Calu3 (cell line): ENCODE results near the gene BOD1. TPM values are rescaled to one million over a fixed set of nuclear protein-coding genes. Genes with fewer than 3 reads are reported as not detected.

Source experiments
- Bru-seq: library from RNA; stranded (reverse); fragments of 400-500 nt; gene quantifications from one replicate; lab custom pipeline; 2021; lab: Mats Ljungman, UMichigan
- BruChase-seq, 2 experiments: library from RNA; stranded (reverse); fragments of 400-500 nt; gene quantifications; one replicate each; lab custom pipeline; 2021; lab: Mats Ljungman, UMichigan
- BruUV-seq: library from RNA; stranded (reverse); fragments of 400-500 nt; replicated peaks from 2 replicates; lab custom pipeline; 2021; lab: Mats Ljungman, UMichigan
- CTCF ChIA-PET: fragments of 300-600 bp; sonication (Branson Sonifier 250); formaldehyde crosslinking; loops from one replicate; lab custom pipeline; 2022; ENCODE audit warnings: antibody characterized with exemption; lab: Charles Lee
- DNase-seq: peaks from one replicate; pipeline ENCODE4 v3.0.0; 2022
- H3K27ac Mint-ChIP-seq: one replicate; pipeline ENCODE4 v1.8.0; 2022; ENCODE audit warnings: mixed read lengths; ENCODE audit not compliant: unreplicated experiment
- H3K27me3 Mint-ChIP-seq: one replicate; pipeline ENCODE4 v1.8.0; 2022; ENCODE audit warnings: mixed read lengths; ENCODE audit not compliant: unreplicated experiment
- H3K36me3 Mint-ChIP-seq: one replicate; pipeline ENCODE4 v1.8.0; 2022; ENCODE audit warnings: mild to moderate bottlenecking, moderate library complexity, mixed read lengths; ENCODE audit not compliant: insufficient read depth, unreplicated experiment
- H3K4me1 Mint-ChIP-seq: one replicate; pipeline ENCODE4 v1.8.0; 2022; ENCODE audit warnings: mild to moderate bottlenecking, low read depth, mixed read lengths; ENCODE audit not compliant: unreplicated experiment
- H3K4me3 Mint-ChIP-seq: one replicate; pipeline ENCODE4 v1.8.0; 2022; ENCODE audit warnings: mild to moderate bottlenecking, low read depth, moderate library complexity, mixed read lengths; ENCODE audit not compliant: unreplicated experiment
- H3K9me3 Mint-ChIP-seq: one replicate; pipeline ENCODE4 v1.8.0; 2022; ENCODE audit warnings: low read depth, mixed read lengths; ENCODE audit not compliant: unreplicated experiment
- CTCF ChIP-seq: fragments of 200-600 bp; IDR thresholded peaks from one replicate; pipeline ENCODE4 v1.8.0; 2022; ENCODE audit warnings: antibody characterized with exemption; ENCODE audit not compliant: unreplicated experiment
- intact Hi-C: fragments of 100-400 bp; cut with micrococcal nuclease; formaldehyde crosslinking; loops from one replicate; pipeline ENCODE4 v1.10.0; 2022; ENCODE audit not compliant: unreplicated experiment
- long read RNA-seq: library from polyadenylated mRNA; stranded (forward); transcript quantifications from one replicate; pipeline ENCODE4 v2.0.0, GENCODE V29; 2022
- total RNA-seq: library from RNA; stranded (reverse); gene quantifications from 2 replicates; pipeline ENCODE4 v1.2.3, GENCODE V29; 2022

BOD1 gene
- total RNA-seq (87.4 and 92.8 TPM in 2 replicates), Bru-seq, nascent RNA (percentile 95 among the genes with signal in this experiment), BruChase-seq, experiment 1, labeled RNA remaining after a 6-hour chase (percentile 95 among the genes with signal in this experiment), BruChase-seq, experiment 2, labeled RNA remaining after a 2-hour chase (percentile 94 among the genes with signal in this experiment)
- long read RNA-seq, transcript BOD1-202 (4 exons, 1,562 nt): major isoform, 36 of 67 reads
- long read RNA-seq, partial matches to known transcripts: 0 of 67 reads
- long read RNA-seq, other reads (novel, unspliced or antisense): 25 of 67 reads

GRCh38 chr5:173616577-173617118 is at the start of gene BOD1:
Gene BOD1 (minus strand): TSS chr5:173616650. CDS start chr5:173616436, 214 bp downstream.
- TSS peak; percentile 84 for BruUV-seq
- DNase-seq: peak; percentile 98
- TF ChIP-seq CTCF: no peak
- Mint-ChIP-seq H3K36me3 (peaks cover 38% of the 10 kb centered on the region), H3K9me3 (no peaks in the 10 kb centered on the region), H3K4me3 (peak within 1 kb of the TSS; percentile 97), H3K27ac (peak within 1 kb of the TSS; percentile 96), H3K4me1 (peaks cover 48% of the 10 kb centered on the region), H3K27me3 (no peaks in the 10 kb centered on the region)
- CTCF ChIA-PET: interaction anchor here (0.6 to 2.6 kb wide), 15 partner anchors 25 to 695 kb away, joined by 3 to 17 read pairs (median 4); partner anchors contain the start of gene STC2
- intact Hi-C loops: loop anchor here (1.0 to 5.0 kb wide), 3 partner anchors 150 to 322 kb away; partner anchors contain the start of gene CPEB4

- peaks cover 23% of the 10 kb centered on the region for H3K27me3 Mint-ChIP-seq
- H3K4me3 Mint-ChIP-seq: no peak overlapping the region
- H3K27ac Mint-ChIP-seq: no peak overlapping the region
- CTCF ChIA-PET: interaction anchor here (1.2 kb wide), 1 partner anchor 308 kb away, joined by 3 read pairs; no protein-coding TSS in a partner anchor
- no TSS peak for BruUV-seq
- no peak for DNase-seq
- no peaks in the 10 kb centered on the region for H3K4me1 Mint-ChIP-seq
- H3K36me3 Mint-ChIP-seq: no peaks in the 10 kb centered on the region
- H3K9me3 Mint-ChIP-seq: peaks cover 2% of the 10 kb centered on the region
- intact Hi-C loops: no loop called here
- no peak for TF ChIP-seq CTCF
These were observed 48.9 kb upstream of the BOD1 start for GRCh38 chr5:173665326-173665725.

DNA sequence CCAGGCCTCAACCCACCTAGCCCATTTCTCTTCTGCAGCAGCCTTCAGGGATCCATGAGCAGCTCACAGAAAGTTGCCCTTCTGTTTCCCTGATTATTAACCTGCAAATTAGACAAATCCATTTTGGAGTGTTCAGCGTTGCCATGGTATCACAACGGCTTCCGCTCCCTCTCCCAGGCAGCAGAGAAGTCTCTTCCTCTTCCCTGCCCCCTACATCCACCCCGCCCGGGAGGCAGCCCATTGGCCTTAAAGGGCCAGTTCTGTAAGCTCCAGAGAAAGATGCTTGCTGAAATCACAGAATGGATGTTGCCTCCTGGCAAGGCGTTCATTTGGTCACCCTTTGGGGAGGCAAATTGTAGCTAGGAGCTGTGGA is 47.7 kb upstream of the BOD1 start:
- Mint-ChIP-seq H3K4me3 (no peak overlapping the region), H3K36me3 (no peaks in the 10 kb centered on the region), H3K9me3 (peaks cover 2% of the 10 kb centered on the region), H3K27ac (no peak overlapping the region), H3K27me3 (peaks cover 23% of the 10 kb centered on the region), H3K4me1 (no peaks in the 10 kb centered on the region)
- no peak for TF ChIP-seq CTCF
- intact Hi-C loops: no loop called here
- CTCF ChIA-PET: interaction anchor here (0.6 to 1.2 kb wide), 2 partner anchors 27 to 309 kb away, joined by 3 read pairs; no protein-coding TSS in a partner anchor
- no TSS peak for BruUV-seq
- DNase-seq: peak; percentile 32

DNA sequence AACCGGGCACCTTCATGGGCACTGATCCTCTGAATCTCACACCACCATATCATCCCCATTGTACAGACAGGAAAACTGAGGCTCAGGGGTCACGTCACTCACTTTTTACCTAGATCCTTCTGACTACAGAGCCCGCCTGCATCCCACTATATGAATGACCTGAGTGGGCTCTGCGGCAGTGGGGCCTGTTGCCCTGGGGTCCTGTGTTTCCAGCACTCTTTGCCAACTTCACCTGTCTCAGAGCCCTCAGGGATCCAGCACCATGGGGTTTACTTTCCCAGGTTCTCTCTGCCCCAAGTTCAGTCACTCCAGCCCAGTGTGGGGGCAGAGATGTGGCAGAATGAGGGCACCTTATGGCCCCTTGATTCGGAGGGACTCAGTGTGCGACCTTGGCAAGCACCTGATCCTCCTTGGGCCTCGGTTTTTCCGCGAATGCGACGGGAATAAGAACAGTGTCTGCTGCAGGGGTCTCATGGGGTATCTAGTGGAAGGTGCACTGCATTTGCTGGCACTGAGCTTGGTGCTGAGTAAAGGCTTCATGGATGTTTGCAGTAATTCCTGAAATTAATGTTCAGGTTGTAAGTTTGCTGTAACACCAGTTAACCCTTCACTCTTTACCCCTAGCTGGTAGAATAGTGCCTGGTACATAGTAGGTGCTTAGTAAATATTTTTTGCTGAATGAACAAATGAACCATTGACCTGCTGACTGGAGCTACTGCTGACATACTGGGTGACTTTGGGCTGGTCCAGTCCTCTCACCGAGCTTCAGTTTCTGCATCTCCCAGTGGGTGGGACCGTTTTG is 47.1 kb upstream of the BOD1 start:
- BruUV-seq: no TSS peak
- Mint-ChIP-seq H3K4me1 (no peaks in the 10 kb centered on the region), H3K27ac (no peak overlapping the region), H3K9me3 (peaks cover 2% of the 10 kb centered on the region), H3K27me3 (peaks cover 19% of the 10 kb centered on the region), H3K36me3 (no peaks in the 10 kb centered on the region), H3K4me3 (no peak overlapping the region)
- CTCF ChIA-PET: no interaction called here
- no peak for DNase-seq
- intact Hi-C loops: no loop called here
- no peak for TF ChIP-seq CTCF
